GM12801 (cell line): ENCODE results near the gene AMZ2.

Source experiments
- CTCF ChIP-seq: IDR thresholded peaks from one replicate; pipeline ENCODE4 v1.5.1; 2011; ENCODE audit warnings: control low read depth; ENCODE audit not compliant: insufficient read length; ENCODE audit errors: extremely low read depth

The AMZ2 gene

DNA sequence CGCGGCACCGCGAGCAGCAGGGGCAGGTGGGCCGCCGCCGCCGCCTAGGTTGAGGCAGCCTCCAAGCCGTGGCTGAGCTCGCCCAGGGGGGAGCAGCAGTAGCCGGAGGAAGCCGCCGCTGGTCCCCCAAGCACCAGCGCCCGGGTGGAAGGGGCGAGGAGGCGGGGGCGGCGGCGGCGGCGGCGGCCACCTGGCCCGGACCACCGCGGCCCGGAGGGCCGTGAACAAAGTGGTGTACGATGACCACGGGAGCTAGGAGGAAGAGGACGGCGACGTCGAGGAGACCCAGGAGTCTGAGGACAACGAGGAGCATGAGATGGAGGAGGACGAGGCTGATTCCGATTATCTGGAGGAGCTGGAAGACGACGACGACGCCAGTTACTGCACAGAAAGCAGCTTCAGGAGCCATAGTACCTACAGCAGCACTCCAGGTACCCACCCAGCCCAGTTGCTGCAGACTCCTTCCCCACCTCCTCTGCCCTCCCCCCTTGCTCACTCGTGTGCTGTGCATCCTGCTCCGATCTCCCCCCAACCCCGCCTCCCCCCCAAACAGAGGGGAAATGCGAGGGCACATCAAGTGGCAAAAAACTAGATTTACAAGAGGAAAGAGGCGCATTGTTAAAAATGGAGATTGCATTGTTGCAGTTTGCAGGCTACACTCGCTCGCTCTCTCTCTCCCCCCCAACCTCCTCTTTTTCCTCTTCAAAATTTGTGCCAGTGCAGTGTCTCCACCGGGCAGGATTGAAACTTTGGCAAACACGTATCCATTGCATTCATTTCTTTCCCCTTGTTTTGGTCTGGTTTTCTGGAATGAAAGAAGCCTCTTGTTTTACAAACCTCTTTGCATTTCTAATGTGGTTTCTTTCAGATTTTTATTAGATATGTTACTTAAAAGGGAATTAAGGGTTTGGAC, 41.8 kb upstream of the AMZ2 start:
- TF ChIP-seq CTCF: no peak

GRCh38 chr17:68207651-68208253, 40.1 kb upstream of the AMZ2 start:
- no peak for TF ChIP-seq CTCF

- no peak for TF ChIP-seq CTCF
Observed at GRCh38 chr17:68210570-68211315, 37.1 kb upstream of the AMZ2 start.

DNA sequence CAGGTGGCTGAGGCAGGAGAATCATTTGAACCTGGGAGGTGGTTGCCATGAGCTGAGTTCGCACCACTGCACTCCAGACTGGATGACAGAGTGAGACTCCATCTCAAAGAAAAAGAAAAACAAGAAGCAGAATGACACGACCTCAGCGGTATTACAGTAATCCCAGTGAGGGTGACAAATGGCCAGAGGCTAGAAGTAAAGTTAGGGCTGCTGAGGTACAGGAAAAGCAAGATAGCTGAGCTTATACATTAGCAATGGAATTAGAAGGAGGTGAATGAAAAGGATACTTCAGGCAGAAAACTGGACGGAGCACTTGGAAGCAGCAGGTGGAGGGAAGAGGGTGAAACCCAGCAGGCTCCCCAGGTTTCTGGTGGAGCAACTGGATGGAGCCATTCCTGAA, 26.1 kb upstream of the AMZ2 start:
- no peak for TF ChIP-seq CTCF

GRCh38 chr17:68222606-68223005, 25.2 kb upstream of the AMZ2 start:
- TF ChIP-seq CTCF: no peak

- TF ChIP-seq CTCF: no peak
Observed at GRCh38 chr17:68228817-68229570, 18.8 kb upstream of the AMZ2 start.
